ENCODE data around the gene PARD3.

Gene PARD3

DNA sequence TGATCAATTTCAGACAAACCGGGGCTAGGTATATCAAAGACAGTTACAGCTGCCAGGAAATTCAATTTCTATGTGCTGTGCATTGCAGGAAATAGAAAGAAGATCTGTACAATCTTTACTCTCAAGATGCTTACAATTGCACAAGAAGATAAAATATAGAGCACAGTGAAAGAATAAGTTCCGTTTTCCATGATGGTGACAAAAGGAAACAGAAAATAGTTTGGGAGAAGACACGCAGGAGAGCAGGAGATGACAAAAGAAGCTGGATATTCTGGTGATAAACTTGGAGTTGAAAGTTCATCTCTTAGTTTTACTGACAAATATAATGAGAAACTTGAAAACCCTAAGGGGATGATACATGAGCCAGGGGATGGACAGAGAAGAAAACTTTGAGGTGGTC lies 646.0 kb downstream of the PARD3 start:
- DNase-seq = no peak

DNA sequence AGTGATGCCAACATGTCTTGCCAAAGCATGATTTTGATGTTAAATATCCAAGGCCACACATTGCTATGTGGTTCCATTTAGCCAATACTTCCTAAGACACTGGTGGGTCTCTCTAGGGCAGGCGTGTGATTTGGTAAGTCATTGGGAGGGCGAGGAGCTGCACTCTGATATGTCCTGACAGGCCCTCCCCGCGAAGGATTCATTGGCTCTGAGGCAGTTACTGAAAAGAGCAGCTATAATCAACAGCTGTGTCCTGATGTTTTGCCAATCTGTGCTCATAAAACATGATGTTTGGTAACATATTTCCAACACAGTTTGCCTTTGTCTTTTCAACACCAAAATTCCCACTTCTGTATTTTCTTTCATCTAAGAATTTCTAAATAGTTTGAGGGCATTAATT lies 646.7 kb downstream of the PARD3 start:
- DNase-seq = no peak

DNA sequence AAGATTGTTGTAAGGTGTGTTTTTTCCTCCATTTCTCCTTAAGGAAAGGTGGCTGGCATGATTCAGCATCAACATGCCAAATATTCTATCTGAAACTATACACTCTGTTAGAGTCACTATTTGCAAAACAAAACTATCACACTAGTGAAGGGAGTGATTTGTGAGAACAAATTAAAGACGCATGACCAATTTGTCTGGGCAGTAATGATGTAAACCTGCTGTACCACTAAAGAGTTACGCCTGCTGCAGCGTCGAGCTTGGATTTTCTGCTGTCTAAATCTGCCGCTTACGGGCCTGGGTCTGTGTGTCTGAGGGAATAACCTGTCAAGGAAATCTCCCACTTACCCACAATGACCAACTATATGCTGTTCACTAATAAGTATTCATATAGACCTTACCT lies 648.3 kb downstream of the PARD3 start:
- DNase-seq = no peak

DNA sequence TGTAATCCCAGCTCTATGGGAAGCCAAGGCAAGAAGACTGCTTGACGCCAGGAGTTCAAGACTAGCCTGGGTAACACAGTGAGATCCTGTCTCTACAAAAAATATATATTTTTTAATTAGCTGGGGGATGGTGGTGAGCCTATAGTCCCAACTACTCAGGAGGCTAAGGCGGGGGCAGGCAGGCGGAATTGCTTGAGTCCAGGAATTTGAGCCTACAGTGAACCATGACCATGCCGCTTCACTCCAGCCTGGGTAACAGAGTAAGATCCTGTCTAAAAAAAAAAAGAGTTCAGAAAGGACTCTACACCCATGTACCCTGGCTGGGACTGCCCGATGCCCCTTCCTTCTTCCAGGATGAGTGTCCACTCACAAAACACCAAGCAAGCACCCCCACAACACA lies 648.7 kb downstream of the PARD3 start:
- DNase-seq = no peak

DNA sequence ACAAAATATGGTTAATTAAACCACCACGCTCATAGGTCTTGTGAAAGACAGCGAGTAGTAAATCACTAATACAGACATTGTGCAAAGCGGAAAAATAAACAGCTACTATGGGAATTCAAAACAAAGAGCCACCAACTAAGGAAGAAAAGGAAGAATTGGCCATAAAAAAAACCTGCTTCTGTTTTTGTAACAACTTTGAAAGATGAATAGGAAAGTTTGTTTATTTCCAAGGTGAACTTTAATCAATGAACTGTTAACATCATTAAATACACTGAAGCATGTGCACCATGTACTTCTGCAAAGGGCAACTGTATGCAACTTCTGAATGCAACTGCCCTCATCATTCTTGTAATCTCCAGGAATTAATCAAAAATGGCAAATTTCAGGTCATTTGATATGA lies 651.1 kb downstream of the PARD3 start:
- DNase-seq = no peak

DNA sequence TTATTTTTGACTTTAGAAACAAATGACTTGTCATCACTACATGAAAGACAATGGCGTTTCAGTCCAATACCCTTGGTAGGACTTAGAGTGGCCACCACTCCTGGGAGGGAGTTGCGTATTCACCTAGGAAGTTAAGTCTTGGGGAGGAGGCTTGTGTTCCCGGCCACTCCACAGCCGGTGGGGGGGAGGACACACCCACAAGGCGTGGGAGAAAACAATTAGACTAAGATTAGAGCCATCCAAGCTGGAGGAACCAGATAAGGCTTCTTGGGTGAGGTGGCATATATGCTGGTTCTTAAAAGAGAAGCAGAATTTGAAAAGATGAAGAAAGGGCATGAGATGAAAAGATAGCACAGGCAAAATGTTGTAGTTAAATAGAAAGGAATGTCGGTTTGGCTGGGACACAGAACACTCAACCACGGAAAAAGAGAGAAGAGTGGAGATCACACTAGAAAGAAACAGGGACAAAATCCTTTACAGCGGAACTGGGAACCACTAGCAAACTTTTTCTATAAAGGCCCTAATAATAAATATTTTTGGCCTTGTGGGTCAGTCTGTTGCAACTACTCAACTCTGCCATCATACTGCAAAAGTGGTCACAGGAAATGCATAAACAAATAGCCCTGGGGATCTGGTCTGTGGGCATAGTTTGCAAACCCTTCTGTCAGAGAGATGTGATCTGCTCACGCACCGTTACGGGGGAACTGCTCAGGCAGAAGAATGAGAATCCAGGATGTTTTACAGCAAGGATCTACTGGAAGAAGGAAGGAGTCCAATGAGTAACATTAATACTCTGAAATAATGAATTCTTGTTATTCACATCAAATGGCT lies 651.8 kb downstream of the PARD3 start:
- no peak for DNase-seq

DNA sequence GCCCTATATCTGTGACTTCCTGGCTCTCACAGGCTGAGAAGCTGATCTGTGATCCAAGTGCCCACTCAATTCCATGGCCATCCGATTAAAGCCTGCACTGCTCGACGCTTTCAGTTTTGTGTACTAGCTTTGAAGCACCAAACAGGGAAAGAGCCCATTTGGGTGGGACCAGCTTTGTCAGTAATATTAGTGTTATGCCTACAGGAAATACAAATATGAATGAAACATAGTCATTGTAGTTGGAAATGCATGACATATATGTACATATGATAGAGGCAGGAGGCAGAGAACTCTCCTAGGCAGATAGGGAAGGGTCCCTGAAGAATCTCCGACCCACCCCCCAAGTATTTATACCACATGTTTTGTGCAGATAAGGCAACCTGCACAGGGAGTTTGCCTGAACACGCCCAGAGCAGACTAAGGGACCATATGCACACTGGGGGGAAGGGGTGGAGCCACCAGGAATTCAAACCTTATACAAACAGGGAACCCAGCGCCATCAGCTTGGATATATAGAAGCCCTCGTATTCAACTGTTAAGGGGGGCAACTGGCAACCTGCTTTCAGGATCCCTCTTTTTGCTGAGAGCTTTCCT lies 653.2 kb downstream of the PARD3 start:
- no peak for DNase-seq

DNA sequence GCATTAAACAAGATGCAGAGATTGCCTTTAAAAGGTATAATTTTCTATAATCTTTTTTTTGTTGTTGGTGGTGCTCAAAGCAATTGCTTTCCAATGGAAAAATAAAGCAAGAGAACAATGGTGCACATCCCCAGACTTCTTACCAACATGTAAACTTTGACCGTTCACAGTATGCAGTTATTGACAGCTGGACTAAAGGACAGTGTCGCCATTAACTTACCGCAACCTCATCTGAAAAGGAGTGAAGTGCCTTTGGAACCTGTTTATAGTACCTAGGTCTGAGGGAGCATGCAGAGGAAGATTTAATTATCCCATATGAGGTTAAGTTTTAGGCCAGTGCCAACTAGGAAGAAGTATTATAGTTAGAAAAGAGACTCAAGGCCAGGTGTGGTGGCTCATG lies 654.5 kb downstream of the PARD3 start:
- DNase-seq = no peak

DNA sequence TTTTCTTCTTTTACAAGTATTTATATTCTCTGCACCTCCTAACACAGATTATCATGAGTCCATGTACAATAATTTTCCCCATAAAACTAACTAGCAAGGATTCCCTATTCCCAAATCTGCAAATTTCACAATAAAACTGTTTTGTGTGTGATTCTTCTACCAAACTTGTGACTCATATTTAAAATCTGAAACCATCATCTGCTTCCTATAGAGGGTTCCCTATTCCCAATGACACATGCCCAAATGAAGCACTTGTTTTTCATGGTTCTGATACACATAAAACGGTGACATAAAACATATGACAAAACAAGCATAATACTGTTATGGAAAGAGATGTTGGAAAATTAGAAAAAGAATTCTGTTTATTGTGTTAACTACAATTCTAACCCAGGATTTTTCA lies 657.6 kb downstream of the PARD3 start:
- no peak for DNase-seq

DNA sequence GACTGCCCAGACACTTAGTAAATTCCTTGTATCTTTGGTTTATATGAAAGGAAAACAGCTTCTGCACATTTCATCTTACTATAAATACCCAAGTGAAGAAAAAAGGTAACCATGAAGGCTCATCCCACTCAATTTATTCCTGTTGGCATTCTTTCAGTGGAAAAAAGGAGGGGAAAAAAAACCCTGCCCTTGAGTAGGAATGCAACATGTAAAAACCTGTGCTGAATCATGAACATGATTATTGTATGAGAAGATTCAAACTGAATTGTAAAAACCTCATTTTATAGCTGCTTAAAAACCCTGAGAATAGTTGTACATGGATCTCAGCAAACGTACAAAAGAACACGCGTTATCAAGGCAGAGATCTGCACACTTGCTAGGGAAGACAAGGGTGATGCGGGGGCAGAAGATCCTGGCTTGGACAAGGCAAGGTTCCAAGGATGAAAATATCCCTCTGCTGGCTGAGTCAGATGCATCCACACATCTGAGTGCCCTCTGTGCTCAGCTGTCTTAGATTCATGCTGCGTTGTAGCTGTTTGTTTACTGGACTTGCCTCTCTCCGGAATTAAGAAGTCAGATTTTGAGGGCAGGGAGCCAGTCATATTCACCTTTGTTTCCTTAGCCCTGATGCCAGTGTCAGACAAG lies 658.2 kb downstream of the PARD3 start:
- DNase-seq = no peak

DNA sequence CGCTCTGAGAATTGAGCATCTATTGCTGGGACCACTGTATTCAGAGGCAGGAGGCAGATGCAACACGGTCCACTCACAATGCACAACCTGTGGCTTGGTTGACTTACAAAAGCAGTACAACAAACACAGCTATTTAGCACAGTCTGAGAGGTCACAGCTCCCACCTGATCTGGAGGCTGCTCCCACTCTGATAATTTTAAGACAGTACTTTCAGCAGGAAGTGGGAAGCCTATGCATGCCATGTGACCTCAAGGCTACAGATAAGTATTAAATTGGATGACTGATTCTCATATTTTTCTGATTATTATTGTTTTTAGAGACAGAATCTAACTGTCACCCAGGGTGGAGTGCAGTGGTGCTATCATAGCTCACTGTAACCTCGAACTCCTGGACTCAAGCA lies 659.3 kb downstream of the PARD3 start:
- no peak for DNase-seq

DNA sequence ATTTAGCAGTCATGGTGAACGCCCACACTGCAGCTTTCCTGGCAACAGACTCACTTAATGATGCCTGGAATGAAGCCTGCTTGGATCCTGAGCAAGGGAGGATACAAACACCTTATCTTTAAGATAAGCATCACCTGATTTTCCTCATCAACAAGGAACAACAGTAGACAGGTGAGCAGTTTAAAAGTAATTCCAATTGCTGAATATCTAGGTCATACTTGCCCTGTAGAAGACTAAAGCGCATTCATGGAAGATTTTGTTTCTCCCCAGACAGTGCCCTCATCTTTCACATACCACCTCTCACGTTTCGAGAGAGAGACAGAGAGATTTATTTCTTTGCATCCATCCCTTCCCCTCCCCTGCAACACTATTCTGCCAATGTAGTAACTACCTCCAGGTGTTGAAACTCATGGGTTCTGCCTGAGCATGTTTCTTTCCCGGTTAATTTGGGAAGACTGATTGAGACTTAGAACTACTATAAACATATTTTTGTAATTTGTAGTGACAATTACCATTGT lies 660.7 kb downstream of the PARD3 start:
- DNase-seq = no peak

DNA sequence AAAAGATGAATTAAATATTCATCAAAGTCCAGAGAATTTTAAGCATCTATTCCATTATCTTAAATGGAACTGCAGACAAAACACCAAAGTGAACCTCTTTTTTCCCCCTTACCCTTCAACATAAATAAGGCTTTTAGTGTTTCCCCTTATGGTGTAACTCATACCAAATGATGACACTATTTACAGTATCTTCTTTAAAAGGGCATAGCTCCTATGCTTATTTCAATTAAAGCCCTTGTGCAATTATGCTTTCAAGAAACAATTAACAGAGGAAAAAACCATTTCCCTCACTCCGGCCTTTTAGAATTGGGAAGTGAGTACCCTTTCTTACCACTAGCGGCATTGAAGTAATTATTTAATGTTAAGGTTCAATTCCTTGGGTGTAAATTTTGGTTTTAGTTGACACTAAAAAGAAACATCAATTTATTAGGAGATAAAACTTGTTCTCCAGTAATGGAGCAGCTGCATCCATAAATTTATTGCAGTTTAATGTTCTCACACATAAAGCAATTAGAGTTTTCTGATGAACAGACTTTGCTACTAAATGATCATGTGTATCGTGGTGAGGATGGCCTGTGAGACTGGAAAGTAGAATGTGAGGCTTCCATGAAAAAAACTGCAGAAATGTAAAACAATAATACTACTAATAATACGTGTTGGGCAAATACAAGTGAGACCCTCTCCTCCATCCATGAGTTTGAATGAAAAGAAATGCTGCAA lies 661.3 kb downstream of the PARD3 start:
- DNase-seq = no peak

DNA sequence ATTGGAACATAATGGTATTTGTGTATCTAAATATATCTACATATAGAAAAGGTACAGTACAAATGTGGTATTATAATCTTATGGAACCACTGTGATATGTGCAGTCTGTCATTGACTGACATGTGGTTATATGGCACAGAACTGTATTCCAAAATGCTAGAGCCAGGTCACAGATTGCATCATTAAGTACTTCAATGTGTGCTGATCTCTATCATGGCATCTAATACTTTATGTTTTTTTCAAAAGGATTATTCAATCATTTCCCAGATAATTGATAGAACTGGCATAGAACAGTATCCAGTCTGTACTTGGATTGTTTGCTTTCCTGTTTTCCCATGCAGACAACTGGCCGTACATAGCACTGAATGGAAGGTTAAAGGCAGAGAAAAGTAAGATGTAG lies 662.7 kb downstream of the PARD3 start:
- no peak for DNase-seq

DNA sequence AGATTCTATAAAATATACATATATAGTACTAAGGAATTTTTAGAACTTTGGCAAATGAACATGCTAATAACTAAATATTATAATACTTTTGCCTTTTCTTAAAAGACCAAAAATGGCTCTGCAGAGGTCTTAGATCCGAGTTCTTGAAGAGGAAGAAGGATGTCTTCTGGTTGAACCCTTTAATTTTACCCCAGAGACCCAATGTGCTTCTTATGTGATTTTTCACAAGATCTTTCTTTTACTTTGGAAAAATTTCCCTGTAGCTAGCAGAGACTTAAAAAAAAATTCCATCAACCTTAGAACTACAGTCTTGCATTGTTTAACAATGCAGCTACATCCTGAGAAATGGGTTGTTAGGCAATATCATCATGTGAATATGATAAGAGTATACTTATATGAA lies 663.2 kb downstream of the PARD3 start:
- no peak for DNase-seq

DNA sequence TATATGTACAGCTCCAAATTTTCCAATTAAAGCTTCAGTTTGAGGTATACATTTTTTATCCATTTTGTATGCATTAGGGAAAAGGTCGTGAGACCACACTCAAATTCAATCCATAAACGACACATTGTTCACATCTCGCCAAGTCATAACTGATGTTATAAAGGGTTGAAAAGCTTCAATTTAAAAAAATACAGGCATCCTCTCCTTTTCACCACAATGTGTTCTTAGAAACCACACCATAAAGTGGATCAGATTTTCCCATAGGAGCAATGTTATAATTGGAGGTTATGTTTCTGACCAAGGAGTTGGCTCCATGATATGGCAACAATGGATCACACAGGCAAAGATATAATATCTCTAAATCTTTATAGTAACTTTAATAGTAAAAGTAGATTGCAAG lies 663.6 kb downstream of the PARD3 start:
- DNase-seq = no peak

DNA sequence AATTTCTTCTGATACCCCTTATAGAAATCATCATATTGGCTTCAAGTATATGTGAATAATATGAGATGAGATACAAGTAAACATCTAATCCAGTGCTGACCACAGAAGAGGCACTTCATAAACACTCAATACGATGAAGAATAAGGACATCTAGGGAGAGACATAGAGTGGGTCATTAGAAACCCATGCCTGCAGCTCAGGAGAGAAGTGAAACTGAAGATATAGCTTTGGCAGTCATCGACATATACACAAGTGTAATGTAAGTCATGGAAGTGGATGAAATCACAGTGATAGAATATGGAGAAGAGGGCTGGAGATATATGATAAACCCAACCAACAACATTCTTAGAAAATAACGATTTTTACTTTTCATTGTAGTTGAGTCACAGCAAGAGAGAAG lies 665.0 kb downstream of the PARD3 start:
- DNase-seq = no peak

DNA sequence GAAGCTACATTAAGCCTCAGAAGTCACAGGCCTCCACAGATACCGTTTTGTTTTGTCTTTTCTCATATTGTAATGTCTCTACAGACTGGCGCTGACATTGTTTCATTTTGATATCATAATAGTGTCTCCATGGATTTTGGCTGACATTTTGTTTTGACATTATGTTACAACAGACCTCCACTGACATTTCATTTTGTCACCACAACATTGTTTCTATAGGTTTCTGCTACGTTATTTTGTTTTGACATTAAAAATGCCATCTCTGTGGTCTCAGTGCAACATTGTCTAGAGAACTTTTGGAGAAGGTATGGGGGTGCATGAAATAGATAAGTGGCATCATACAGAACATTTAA lies 666.8 kb downstream of the PARD3 start:
- no peak for DNase-seq

DNA sequence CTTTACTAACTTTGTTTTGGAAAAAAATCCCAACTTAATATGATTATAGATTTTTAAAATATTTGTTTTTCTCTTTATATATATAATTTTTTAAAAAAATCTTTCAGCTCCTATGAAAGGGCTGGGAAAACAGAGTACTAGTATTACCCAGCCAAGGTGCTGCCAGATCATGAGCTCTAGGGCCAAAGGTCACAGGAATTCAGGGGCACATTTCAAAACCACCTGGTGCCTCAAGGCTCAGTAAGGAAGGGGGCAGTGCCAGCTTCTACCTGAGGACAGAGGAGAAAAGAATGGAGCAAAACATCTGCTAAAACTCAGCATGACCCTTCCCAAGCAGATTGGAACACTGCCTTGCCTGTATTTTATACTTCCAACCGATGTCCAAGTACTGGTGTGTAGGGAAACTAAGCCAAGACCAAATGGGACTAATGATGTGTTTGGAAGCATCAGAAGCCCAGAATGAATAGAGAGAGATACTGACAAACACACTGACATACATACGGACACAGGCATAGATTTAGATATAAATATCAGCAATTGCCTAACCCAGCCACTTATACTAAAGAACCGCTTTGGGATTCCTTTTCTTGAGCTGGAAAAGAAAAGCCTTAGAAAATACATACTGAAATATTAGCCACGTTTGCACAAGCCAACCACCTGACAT lies 667.3 kb downstream of the PARD3 start:
- DNase-seq = no peak

DNA sequence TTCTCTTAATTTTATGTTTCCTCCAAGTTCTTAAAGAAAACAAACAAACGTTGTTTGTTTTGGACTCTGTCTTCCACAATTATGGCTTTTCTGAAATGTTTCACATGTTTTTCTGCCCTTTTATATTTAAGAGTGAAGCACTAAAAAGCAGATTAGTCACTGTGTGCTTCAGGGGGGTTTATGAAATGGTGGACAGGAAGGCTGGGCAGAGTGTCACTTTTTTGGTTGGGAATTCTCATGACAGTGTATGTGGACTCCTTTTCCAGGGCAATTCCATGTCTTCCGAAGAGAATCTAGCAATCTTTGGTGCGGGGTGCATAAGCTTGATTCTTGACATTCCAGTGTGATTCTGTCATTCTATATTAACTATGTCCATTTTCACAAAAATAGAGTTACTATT lies 669.4 kb downstream of the PARD3 start:
- DNase-seq = no peak

DNA sequence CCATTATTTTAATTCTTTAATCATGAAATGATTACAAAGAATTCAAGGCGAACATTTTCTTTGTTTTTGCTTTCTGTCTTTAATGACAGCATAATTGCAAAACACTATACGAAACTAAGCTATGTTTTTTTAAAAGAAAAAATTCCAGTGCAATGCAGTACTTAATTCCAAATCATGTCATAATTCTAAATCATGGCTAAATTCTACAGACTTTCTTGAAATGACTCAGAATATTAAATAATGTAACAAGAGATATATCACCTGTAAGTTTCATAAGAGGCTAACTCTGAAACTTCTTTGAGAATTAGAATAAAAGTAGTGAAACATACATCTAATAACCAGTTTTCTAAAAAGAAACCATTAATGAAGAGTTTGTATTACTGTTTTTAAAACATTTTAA lies 671.6 kb downstream of the PARD3 start:
- DNase-seq = no peak

DNA sequence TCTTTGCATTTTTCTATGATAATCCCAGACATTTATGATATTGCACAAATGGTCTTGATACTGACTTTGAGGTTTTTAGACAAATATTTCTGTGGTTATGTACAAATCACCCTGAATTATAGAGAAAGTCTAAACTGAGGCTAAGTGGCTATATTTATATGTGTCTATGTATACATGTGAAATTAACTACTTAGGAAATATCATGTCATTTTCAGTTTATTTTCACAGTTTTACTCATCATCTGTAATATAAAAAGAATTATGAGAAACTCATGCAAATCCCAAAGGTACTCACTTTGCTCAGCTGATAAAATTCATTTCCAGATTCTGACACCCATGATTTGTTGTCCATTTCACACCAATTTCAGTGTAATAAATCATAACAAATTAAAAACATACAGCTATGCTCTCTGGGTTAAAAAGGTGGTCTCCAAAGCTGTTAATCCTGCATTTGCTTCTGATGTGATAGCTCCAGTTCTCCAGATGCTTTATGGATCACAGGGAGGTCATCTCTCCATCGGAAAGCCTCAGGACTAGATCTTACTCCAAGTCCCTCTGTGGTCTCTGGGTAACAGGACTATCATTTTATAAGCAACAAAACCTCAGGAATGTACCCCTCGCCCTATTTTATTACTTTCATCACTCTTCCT lies 673.9 kb downstream of the PARD3 start:
- no peak for DNase-seq

DNA sequence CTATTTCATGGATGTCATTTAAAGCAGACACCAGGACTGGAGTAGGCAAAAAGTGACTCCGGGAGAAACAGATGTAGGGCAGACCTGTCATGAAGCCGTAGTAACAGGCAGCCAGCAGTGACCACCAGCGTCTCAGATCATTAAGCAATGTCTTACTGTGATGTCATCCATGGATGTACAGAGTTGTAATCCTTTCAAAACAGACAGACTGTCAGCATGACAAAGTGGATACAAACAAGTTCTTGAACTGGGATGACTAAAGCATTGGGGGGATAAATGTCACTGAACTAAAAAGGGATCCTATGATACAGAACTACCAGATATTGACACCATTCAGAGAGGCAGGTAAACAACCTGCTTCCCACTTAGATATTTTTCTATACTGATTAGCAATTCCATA lies 675.5 kb downstream of the PARD3 start:
- no peak for DNase-seq
